Measurements from ENCODE around the gene CYTH3. TPM values are rescaled to one million over a fixed set of nuclear protein-coding genes. Genes with fewer than 3 reads are reported as not detected.

Gene CYTH3
- total and polyA plus RNA-seq, 7 experiments from 2014 or later: 0.99 to 9.5 (median 3.1) TPM

DNA sequence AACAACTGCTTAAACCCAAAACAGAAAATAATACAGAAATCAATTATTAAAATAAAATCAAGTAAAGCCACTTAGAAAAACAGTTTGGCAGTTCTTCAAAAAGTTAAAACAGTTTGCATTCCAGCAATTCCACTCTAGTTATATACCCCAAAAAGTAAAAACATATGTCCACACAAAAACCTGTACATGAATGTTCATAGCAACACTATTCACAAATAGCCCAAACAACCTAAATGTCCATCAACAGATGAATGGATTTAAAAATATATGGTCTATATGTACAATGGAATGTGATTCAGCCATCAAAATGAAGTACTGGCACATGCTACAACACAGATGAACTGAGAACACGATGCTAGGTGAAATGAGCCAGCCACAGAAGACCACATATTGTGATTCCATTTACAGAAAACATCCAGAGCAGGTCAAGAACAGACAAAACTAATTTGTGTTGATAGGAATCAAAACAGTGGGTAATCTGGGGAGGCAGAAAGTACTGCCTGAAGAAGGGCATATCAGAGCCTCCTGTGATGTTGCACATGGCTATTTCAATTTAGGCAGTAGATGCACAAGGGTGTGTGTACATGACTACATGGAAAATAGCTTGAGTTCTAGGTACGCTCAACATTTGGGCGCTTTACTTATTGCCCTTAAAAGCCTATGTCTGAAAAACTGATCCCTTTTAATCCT is 66.3 kb downstream of the CYTH3 start:
- Mint-ChIP-seq H3K9me3 (no peaks in the 10 kb centered on the region), H3K27me3 (peaks cover 0 to 40% (median 0%) of the 10 kb centered on the region in 5 donors), H3K4me3 (no peak overlapping the region), H3K4me1 (no peaks in the 10 kb centered on the region), H3K27ac (no peak overlapping the region), H3K36me3 (no peaks in the 10 kb centered on the region)
- Histone ChIP-seq H3K27ac (ENCODE audit: low read depth, low read length) (no peak overlapping the region), H3K36me3 (ENCODE audit: control insufficient read depth in 2 of 3, insufficient read depth in 3 of 3, low read length in 3 of 3) (no peaks in the 10 kb centered on the region), H3K9me3 (ENCODE audit: control insufficient read depth in 2 of 3, low read length in 3 of 3) (no peaks in the 10 kb centered on the region), H3K4me3 (ENCODE audit: low read length) (no peak overlapping the region), H3K4me1 (ENCODE audit: control insufficient read depth in 2 of 2, insufficient read depth in 2 of 2, low read length in 2 of 2) (no peaks in the 10 kb centered on the region), H3K27me3 (ENCODE audit: control insufficient read depth in 2 of 2, insufficient read depth in 2 of 2, low read length in 2 of 2) (no peaks in the 10 kb centered on the region)
- DNase-seq: no peak
- ChIA-PET POLR2A (no interaction called here), CTCF (no interaction called here)
- ATAC-seq: no peak
- intact Hi-C loops (cut with micrococcal nuclease): no loop called here

DNA sequence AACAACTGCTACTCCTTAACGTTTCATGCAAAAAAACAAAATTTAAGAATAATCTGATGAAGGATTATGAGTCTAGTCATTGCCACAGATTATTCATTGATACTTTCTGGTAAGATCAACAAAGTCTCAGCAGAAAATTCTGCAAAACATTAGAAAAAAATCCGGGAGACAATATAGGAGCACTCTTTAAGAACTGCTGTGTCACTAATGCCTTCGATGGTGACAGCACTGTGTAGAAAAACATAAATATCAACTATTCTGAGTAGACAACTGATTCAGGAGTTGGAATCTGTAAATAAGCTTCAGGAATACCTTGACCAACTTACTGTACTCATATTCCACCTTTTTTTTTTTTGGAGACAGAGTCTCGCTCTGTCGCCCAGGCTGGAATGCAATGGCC is 69.0 kb downstream of the CYTH3 start:
- H3K4me1 ChIP-seq (ENCODE audit: control insufficient read depth in 2 of 2, insufficient read depth in 2 of 2, low read length in 2 of 2): no peaks in the 10 kb centered on the region
- ChIA-PET POLR2A (no interaction called here), CTCF (interaction anchor here (0.7 kb wide), 1 partner anchor 8 kb away, joined by 3 read pairs; no protein-coding TSS in a partner anchor)
- DNase-seq: no peak
- ATAC-seq: no peak
- peaks cover 0 to 38% (median 0%) of the 10 kb centered on the region in 5 donors for H3K27me3 Mint-ChIP-seq
- no peaks in the 10 kb centered on the region for H3K9me3 Mint-ChIP-seq
- intact Hi-C loops (cut with micrococcal nuclease): no loop called here
- H3K4me1 Mint-ChIP-seq: no peaks in the 10 kb centered on the region
- H3K4me3 Mint-ChIP-seq: no peak overlapping the region
- no peaks in the 10 kb centered on the region for H3K36me3 ChIP-seq (ENCODE audit: control insufficient read depth in 2 of 3, insufficient read depth in 3 of 3, low read length in 3 of 3)
- H3K27me3 ChIP-seq (ENCODE audit: control insufficient read depth in 2 of 2, insufficient read depth in 2 of 2, low read length in 2 of 2): no peaks in the 10 kb centered on the region
- H3K36me3 Mint-ChIP-seq: no peaks in the 10 kb centered on the region
- no peak overlapping the region for H3K4me3 ChIP-seq (ENCODE audit: low read length)
- H3K9me3 ChIP-seq (ENCODE audit: control insufficient read depth in 2 of 3, low read length in 3 of 3): no peaks in the 10 kb centered on the region
- no peak overlapping the region for H3K27ac ChIP-seq (ENCODE audit: low read depth, low read length)
- H3K27ac Mint-ChIP-seq: no peak overlapping the region

DNA sequence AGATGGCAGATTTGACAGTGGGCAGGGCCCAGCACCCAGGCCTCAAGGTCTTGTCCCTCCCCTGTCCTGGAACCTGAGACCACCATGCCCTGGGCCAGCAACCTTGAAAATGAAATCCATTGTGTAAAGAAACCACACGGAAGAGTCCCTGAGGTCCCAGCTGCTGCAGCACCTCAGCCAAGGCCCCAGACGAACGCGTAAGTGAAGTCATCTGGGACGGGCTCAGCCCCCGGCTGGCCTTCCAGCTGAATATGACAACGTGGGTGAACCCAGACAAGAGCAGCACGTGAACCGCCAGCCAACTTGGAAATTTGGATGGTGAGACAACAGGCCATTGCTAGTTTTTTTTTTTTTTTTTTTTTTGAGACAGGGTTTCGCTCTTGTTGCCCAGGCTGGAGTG is 70.3 kb downstream of the CYTH3 start:
- Mint-ChIP-seq H3K4me3 (no peak overlapping the region), H3K27me3 (peaks cover 0 to 36% (median 0%) of the 10 kb centered on the region in 5 donors), H3K4me1 (no peaks in the 10 kb centered on the region), H3K27ac (no peak overlapping the region), H3K9me3 (no peaks in the 10 kb centered on the region), H3K36me3 (no peaks in the 10 kb centered on the region)
- Histone ChIP-seq H3K36me3 (ENCODE audit: control insufficient read depth in 2 of 3, insufficient read depth in 3 of 3, low read length in 3 of 3) (no peaks in the 10 kb centered on the region), H3K9me3 (ENCODE audit: control insufficient read depth in 2 of 3, low read length in 3 of 3) (no peaks in the 10 kb centered on the region), H3K4me1 (ENCODE audit: control insufficient read depth in 2 of 2, insufficient read depth in 2 of 2, low read length in 2 of 2) (no peaks in the 10 kb centered on the region), H3K27ac (ENCODE audit: low read depth, low read length) (no peak overlapping the region), H3K4me3 (ENCODE audit: low read length) (no peak overlapping the region), H3K27me3 (ENCODE audit: control insufficient read depth in 2 of 2, insufficient read depth in 2 of 2, low read length in 2 of 2) (no peaks in the 10 kb centered on the region)
- POLR2A ChIA-PET: no interaction called here
- no peak for DNase-seq
- intact Hi-C loops (cut with micrococcal nuclease): no loop called here
- ATAC-seq: no peak
- CTCF ChIA-PET: no interaction called here

DNA sequence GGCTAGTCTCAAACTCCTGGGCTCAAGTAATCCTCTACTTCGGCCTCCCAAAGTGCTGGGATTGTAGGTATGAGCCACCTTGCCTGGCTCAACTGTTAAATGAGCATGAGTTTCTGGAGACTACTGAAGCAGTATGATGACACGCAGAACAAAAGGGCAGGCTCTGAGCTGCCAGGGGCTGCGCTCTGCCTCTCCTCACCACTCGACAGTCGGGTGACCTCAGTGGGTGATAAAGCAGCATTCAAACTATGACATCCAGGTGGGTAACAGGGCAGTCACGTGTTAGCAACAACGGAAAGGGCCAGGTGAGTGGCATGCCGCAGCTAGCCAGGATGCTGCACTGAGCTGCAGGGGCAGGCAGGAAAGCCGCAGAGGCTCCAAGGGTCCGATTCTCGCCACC is 71.5 kb downstream of the CYTH3 start:
- H3K36me3 Mint-ChIP-seq: no peaks in the 10 kb centered on the region
- CTCF ChIA-PET: no interaction called here
- intact Hi-C loops (cut with micrococcal nuclease): no loop called here
- ATAC-seq (no peak), DNase-seq (no peak)
- POLR2A ChIA-PET: no interaction called here
- H3K36me3 ChIP-seq (ENCODE audit: control insufficient read depth in 2 of 3, insufficient read depth in 3 of 3, low read length in 3 of 3): no peaks in the 10 kb centered on the region
- H3K27ac ChIP-seq (ENCODE audit: low read depth, low read length): no peak overlapping the region
- H3K27ac Mint-ChIP-seq: no peak overlapping the region
- no peaks in the 10 kb centered on the region for H3K4me1 Mint-ChIP-seq
- H3K4me3 Mint-ChIP-seq: no peak overlapping the region
- H3K9me3 ChIP-seq (ENCODE audit: control insufficient read depth in 2 of 3, low read length in 3 of 3): no peaks in the 10 kb centered on the region
- H3K4me1 ChIP-seq (ENCODE audit: control insufficient read depth in 2 of 2, insufficient read depth in 2 of 2, low read length in 2 of 2): no peaks in the 10 kb centered on the region
- H3K27me3 Mint-ChIP-seq: peaks cover 0 to 37% (median 0%) of the 10 kb centered on the region in 5 donors
- H3K4me3 ChIP-seq (ENCODE audit: low read length): no peak overlapping the region
- no peaks in the 10 kb centered on the region for H3K27me3 ChIP-seq (ENCODE audit: control insufficient read depth in 2 of 2, insufficient read depth in 2 of 2, low read length in 2 of 2)
- H3K9me3 Mint-ChIP-seq: no peaks in the 10 kb centered on the region

DNA sequence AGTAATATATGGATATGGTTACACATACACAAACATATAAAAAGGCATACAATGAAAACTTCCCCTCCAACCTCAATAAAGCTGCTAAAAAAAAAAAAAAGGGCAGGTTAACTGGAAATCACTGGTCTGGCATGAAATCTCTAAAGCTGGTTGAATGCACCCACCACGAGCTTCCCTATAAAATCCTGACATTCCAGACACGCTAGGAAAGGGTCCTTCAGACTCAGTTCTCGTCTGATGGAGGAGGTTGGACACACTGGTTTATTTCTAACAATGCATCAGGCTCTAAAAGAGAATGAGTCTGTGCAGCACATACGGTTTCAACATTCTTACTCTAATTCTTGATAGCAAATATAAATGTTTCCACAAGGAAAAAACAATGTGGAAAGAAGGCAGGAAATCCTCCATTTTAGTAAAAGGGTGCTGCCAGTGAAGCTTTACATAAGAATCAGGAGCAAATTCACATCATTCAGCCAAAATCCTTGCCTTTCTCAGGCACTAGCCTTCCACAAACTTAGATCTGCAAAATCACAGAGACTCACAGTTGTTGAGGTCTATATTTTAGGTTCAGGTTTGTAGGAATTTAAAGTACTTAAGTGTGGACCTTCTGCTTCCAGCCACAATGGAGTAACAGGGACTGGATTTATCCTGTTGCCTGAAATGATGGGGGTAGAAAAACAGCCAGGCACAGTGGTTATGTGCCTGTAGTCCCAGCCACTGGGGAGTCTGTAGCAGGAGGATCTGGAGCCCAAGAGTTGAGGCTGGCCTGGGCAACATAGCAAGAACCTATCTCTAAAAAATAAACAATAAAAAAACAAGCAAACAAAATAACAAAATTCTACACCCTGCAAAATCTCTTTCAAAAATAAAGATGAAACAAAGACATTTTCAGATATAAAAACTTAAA is 73.5 kb downstream of the CYTH3 start:
- H3K27ac Mint-ChIP-seq: peak overlapping the region in 1 of 9 donors; percentile 55
- H3K4me3 Mint-ChIP-seq: no peak overlapping the region
- H3K9me3 ChIP-seq (ENCODE audit: control insufficient read depth in 2 of 3, low read length in 3 of 3): no peaks in the 10 kb centered on the region
- H3K4me1 ChIP-seq (ENCODE audit: control insufficient read depth in 2 of 2, insufficient read depth in 2 of 2, low read length in 2 of 2): no peaks in the 10 kb centered on the region
- DNase-seq (no peak), ATAC-seq (no peak)
- peaks cover 0 to 35% (median 0%) of the 10 kb centered on the region in 5 donors for H3K27me3 Mint-ChIP-seq
- no peaks in the 10 kb centered on the region for H3K36me3 Mint-ChIP-seq
- H3K36me3 ChIP-seq (ENCODE audit: control insufficient read depth in 2 of 3, insufficient read depth in 3 of 3, low read length in 3 of 3): no peaks in the 10 kb centered on the region
- ChIA-PET POLR2A (no interaction called here), CTCF (interaction anchor here (0.6 to 0.9 kb wide), 2 partner anchors 188 to 430 kb away, joined by 4 to 6 read pairs; no protein-coding TSS in a partner anchor)
- H3K9me3 Mint-ChIP-seq: no peaks in the 10 kb centered on the region
- intact Hi-C loops (cut with micrococcal nuclease): no loop called here
- H3K4me1 Mint-ChIP-seq: no peaks in the 10 kb centered on the region
- no peaks in the 10 kb centered on the region for H3K27me3 ChIP-seq (ENCODE audit: control insufficient read depth in 2 of 2, insufficient read depth in 2 of 2, low read length in 2 of 2)
- H3K4me3 ChIP-seq (ENCODE audit: low read length): no peak overlapping the region
- no peak overlapping the region for H3K27ac ChIP-seq (ENCODE audit: low read depth, low read length)

DNA sequence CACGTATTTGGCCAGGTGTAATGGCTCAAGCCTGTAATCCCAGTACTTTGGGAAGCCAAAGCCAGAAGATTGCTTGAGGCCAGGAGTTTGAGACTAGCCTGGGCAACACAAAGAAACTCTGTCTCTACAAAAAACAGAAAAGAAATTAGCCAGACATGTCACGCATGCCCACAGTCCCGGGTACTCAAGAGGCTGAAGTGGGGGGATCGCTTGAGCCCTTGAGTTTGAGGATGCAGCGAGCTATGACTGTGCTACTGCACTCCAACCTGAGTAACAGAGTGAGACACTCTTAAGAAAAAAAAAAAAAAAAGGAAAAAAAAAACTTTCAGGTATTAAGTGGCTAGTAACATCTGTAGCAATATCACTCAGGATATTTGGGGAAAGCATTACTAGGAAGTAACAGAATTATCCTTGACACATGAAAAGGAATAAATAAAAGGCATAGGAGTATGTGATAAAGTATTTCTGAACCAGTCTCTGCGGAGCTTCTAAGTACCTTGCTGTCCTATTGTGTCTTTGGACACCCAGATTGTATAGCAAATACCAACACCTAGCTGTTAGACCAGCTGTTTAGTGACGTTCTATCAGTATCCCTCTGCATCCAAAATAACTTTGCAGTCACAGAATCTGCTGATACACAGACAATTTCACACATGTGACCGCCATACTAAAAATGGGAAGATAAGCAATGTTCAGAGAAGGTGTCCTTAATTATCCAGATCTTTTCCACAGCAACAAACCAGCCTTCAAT is 74.4 kb downstream of the CYTH3 start:
- intact Hi-C loops (cut with micrococcal nuclease): no loop called here
- H3K27ac Mint-ChIP-seq: no peak overlapping the region
- Histone ChIP-seq H3K4me1 (ENCODE audit: control insufficient read depth in 2 of 2, insufficient read depth in 2 of 2, low read length in 2 of 2) (no peaks in the 10 kb centered on the region), H3K27me3 (ENCODE audit: control insufficient read depth in 2 of 2, insufficient read depth in 2 of 2, low read length in 2 of 2) (no peaks in the 10 kb centered on the region), H3K36me3 (ENCODE audit: control insufficient read depth in 2 of 3, insufficient read depth in 3 of 3, low read length in 3 of 3) (no peaks in the 10 kb centered on the region), H3K4me3 (ENCODE audit: low read length) (no peak overlapping the region), H3K27ac (ENCODE audit: low read depth, low read length) (no peak overlapping the region), H3K9me3 (ENCODE audit: control insufficient read depth in 2 of 3, low read length in 3 of 3) (no peaks in the 10 kb centered on the region)
- ChIA-PET POLR2A (no interaction called here), CTCF (no interaction called here)
- no peaks in the 10 kb centered on the region for H3K9me3 Mint-ChIP-seq
- no peak overlapping the region for H3K4me3 Mint-ChIP-seq
- peaks cover 0 to 32% (median 0%) of the 10 kb centered on the region in 5 donors for H3K27me3 Mint-ChIP-seq
- DNase-seq: no peak
- no peak for ATAC-seq
- no peaks in the 10 kb centered on the region for H3K36me3 Mint-ChIP-seq
- no peaks in the 10 kb centered on the region for H3K4me1 Mint-ChIP-seq

Measured in naive thymus-derived CD4-positive, alpha-beta T cell (primary cell).